ENCODE measurements around the gene MTMR3.

Gene MTMR3

GRCh38 chr22:30028731-30029130 is 145.8 kb downstream of the MTMR3 start:
- no peak for DNase-seq (ENCODE audit: low read depth)

- DNase-seq (ENCODE audit: low read depth) = no peak
Observed at GRCh38 chr22:30029512-30029911, 146.5 kb downstream of the MTMR3 start.

GRCh38 chr22:30030329-30030728 is 147.4 kb downstream of the MTMR3 start:
- DNase-seq (ENCODE audit: low read depth) = no peak

- no peak for DNase-seq (ENCODE audit: low read depth)
Observed at GRCh38 chr22:30031328-30031727, 148.4 kb downstream of the MTMR3 start.

- no peak for DNase-seq (ENCODE audit: low read depth)
Observed at GRCh38 chr22:30031764-30032455, 148.9 kb downstream of the MTMR3 start.

GRCh38 chr22:30033137-30033536 is 150.2 kb downstream of the MTMR3 start:
- DNase-seq (ENCODE audit: low read depth) = no peak

DNA sequence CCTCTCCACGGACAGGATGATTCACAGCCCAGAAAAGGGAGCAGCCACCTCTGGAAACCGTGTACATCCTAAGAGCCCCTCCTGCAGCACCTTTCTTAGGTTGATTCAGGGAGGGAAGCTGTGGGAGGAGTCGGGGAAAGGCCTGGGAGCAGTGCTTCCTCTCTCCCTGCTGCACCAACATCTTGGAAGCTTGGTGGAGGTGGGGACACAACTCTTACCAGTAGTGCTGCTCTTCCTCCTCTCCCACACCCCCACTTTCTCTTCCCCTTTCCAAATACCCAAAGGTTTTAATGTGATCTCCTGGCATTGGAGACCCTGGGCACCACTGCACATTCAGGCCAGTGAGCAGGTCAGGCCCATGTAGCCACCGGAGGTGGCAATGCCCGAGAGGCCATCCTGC is 150.9 kb downstream of the MTMR3 start:
- no peak for DNase-seq (ENCODE audit: low read depth)

GRCh38 chr22:30036656-30037055 is 153.7 kb downstream of the MTMR3 start:
- no peak for DNase-seq (ENCODE audit: low read depth)

DNA sequence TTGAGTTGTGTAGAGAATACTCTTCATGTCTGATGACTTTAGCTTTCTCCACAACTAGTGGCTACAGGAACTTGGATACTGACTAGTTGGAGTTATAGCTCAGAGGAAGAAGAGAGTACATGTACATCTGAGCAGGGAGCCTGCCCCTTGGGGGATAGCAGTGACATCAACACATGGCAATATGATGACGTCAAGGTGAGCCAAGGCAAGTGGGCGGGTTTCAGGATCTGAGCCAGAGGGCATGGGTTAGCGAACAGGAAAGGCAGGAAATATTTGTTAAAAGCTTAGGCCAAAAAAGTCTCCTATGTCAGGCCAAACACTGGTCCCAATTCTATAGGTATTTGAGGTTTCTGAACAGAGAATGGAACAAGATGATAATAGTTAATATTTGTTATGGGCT is 155.2 kb downstream of the MTMR3 start:
- DNase-seq (ENCODE audit: low read depth) = peak; percentile 72

DNA sequence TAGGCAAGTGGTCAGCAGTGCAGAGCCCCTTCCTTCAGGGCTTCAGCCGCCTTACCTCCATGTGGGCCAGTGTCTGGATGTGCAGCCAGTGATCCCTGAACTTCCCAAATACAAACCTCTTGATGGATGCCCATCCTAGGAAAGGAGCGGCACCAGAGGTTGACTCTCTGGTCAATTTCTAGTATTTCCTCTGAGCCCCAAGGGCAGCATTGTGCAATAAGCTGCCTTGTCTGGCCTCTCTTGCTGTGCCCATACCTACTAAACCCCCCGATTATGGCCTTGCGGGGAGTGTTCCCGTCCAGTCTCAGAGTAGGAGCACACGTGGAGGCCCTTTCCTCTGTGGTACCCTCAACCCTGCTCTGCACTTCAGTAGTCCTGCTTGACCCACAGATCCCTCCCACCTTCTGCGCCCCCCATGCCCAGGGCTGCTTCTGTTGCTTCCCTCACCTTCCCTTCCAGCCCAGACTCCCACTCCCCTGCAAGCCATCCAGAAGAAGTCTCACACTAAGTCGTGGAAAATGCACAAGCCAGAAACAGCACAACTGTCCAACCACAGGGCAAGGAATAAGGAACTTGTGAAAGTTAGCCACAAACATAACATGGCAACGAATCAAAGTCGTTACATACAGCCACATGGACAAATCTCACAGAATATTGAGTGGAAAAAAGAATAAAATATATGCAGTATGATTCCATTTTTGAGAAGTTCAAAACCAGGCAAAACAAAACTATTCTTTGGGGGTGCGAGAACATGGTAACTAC is 157.7 kb downstream of the MTMR3 start:
- no peak for DNase-seq (ENCODE audit: low read depth)

GRCh38 chr22:30041475-30041874 is 158.5 kb downstream of the MTMR3 start:
- DNase-seq (ENCODE audit: low read depth) = no peak

- no peak for DNase-seq (ENCODE audit: low read depth)
Observed at GRCh38 chr22:30041881-30042280, 158.9 kb downstream of the MTMR3 start.

DNA sequence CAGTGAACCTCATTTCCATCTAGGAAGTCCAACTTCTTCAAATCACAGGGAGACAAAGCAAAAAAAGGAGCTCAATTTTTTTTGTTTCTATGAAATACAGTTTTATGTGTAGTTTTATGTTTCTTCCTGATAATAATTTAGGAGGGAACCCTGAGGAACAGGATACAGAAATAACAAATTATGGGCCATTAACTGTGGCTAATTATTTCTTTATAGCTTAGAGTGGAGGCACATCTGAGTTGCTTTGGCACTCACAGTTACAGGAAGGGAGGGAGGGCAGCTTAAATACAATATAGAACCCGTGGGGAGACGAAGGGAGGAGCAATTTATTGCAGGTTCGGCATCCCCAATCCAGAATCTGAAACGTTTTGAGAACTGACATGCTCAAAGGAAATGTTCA is 160.2 kb downstream of the MTMR3 start:
- DNase-seq (ENCODE audit: low read depth) = no peak

DNA sequence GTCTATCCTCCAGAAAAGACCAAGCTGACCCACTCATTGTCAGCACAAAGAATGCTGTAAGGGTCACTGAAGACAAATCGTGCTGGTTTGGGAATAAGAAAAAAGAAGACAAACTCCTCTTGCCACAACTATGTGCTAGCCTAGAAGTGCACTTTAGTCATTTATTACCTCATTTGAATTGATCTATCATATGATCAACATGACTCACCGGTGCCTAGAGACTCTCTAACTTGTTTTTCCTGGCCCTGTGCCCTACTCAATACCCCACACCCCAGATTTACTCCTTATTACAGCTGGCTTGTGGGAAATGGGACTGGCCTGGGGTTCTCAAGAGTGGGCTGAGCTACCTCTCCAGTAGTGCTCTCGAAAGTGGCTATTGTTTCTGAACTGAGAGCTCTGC is 161.4 kb downstream of the MTMR3 start:
- peak; percentile 72 for DNase-seq (ENCODE audit: low read depth)

DNA sequence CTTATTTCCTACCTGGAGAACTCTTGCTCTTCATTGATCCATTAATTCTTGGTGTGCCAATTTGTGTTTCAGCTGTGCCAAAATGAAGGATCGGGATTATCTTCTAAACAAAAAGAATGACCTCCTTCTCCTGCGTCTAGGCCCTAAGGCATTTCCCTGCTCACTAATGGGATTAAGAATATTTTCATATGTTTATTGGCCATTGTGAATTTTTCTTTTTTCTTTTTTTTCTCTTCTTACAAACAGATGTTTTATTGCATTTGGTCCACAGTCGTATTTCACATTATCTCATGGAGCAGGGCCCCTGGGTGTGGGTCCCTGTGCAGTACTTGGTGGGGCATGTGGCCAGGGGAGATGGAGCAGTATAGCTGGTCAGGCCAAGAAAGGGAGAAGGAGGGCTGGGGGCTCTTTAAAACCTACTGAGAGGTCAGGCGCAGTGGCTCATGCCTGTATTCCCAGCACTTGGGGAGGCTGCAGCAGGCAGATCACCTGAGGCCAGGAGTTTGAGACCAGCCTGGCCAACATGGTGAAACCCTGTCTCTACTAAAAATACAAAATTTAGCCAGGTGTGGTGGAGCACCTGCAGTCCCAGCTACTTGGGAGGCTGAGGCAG is 162.0 kb downstream of the MTMR3 start:
- DNase-seq (ENCODE audit: low read depth) = no peak

DNA sequence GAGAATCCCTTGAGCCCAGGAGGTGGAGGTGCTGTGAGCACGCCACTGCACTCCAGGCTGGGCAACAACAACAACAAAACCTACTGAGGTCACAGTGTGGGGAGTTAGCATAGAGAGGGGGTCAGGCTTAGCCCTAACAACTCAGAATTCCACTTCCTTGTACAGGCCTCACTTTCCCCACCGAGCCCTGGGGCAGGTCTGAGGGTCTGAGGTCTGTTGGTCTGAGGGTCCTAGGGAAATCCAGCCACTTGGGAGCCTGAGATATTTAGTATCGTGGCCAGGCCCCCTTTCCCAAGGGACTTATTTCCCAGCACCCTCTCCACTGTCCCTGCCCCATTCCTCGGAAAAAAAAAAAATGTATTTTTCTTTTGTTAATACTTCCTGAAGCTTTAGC is 162.5 kb downstream of the MTMR3 start:
- DNase-seq (ENCODE audit: low read depth) = no peak

GRCh38 chr22:30045901-30046715 is 163.1 kb downstream of the MTMR3 start:
- no peak for DNase-seq (ENCODE audit: low read depth)

DNA sequence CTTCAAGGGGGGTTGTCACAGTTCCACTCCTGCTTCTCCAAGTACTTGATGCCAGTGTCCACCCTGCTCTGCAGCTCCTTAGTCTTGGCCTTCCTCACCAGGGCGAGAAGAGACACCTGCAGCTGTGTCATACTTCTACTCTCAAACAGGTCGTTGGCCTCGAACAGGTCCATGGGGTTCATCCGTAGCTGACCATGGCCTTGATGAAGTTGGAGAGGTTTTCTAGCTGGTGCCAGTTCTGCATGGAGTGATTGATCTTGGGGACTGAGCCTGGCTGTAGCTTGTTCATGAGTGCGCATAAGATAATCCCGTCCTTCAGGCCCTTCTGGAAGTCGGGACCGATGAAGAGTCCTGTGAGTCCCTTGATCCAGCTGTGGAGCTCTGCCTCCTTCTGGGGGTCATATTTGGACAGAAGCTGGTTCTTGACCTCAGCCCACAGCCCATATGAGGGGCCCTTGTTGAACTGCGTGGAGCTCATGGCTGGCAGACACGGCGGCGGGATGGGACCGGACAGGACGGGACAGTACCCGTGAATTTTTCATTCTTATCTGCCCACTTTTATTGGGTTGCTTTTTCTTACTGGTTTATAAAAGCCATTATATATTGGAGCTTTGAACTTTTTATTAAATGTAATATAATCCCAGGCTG is 163.9 kb downstream of the MTMR3 start:
- no peak for DNase-seq (ENCODE audit: low read depth)

DNA sequence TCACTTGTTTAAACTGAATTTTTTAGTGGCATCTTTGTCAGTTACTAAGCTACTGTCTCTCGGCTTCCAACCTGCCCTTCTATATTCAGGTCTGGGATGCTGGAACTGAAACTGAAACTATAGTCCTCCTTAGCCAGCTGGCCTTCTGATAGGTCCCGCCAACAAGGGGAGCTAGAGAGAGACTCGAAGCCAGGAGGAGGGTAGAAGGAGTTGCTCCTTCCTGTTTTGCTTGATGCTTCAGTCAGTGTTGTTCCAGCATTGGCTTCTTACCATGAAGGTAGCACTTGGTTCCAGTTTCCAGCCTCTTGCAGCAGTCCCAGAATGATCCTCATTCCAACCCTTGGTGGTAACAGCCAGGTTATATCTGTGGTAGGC is 164.4 kb downstream of the MTMR3 start:
- DNase-seq (ENCODE audit: low read depth) = no peak

- no peak for DNase-seq (ENCODE audit: low read depth)
Observed at GRCh38 chr22:30048681-30049080, 165.7 kb downstream of the MTMR3 start.

DNA sequence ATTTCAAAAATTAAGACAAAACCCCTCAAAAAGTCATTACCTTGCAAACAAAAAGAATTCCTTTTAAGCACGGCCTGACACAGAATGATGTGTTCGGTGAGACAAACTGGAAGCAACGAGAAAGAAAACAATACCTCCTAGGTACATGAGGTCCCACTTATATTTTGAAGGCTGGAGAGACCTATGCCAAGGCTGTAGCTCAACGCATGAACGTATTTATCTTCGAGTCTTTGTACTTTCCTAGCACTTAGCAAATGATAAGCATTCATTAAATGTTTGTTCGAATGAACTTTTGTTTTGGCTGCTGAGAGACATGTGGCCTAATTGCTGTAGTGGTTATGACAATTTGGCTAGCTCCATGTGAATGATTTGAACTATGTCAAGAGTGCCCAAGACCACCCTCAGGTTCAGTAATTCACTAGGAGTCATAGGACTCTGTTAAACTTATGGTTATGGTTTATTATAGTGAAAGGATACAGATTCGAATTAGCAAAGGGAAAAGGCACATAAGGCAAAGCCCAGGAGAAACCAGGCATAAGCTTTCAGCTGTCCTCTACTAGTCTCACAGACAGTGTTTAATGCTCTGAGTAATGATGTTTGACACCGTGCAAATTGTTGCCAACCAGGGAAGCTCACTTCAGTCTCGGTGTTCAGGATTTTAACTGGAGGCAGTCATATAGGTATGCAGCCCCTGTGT is 171.2 kb downstream of the MTMR3 start:
- DNase-seq (ENCODE audit: low read depth) = no peak

GRCh38 chr22:30054764-30055069 is 171.7 kb downstream of the MTMR3 start:
- no peak for DNase-seq (ENCODE audit: low read depth)
